ENCODE results near the gene AOX1.

DNA sequence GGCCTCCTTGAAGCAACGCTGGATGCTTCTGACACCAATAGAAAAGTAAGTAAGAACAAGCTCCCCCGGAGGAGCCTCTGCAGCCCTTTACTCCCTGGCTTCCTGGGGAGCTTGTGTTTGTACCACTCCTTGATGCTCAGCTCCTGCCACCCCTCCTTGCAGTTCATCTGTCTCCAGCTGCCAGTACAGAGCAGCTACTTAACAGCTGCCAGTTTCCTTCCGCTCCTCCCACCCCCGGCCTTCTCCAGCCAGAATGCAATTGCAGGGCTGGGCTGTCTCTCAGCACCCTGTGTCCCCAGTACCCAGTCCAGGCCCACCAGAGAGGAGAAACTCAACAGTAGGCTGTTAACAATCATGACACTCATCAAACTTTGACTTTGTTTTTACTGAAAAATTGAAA lies 109.4 kb downstream of the AOX1 start:
- TF ChIP-seq, protein P1, sequence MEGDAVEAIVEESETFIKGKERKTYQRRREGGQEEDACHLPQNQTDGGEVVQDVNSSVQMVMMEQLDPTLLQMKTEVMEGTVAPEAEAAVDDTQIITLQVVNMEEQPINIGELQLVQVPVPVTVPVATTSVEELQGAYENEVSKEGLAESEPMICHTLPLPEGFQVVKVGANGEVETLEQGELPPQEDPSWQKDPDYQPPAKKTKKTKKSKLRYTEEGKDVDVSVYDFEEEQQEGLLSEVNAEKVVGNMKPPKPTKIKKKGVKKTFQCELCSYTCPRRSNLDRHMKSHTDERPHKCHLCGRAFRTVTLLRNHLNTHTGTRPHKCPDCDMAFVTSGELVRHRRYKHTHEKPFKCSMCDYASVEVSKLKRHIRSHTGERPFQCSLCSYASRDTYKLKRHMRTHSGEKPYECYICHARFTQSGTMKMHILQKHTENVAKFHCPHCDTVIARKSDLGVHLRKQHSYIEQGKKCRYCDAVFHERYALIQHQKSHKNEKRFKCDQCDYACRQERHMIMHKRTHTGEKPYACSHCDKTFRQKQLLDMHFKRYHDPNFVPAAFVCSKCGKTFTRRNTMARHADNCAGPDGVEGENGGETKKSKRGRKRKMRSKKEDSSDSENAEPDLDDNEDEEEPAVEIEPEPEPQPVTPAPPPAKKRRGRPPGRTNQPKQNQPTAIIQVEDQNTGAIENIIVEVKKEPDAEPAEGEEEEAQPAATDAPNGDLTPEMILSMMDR (conservative IDR thresholded peaks at IDR 0.05) = no peak
- TF ChIP-seq ZFX (IDR thresholded peaks at IDR 0.05) = no peak
